Left renal cortex interstitium (tissue), 4 donors: Measurements from ENCODE around the gene OLFM1. TPM values are rescaled to one million over a fixed set of nuclear protein-coding genes. Genes with fewer than 3 reads are reported as not detected.

Experiments used
- DNase-seq, 4 donors: peaks; one replicate each; pipeline ENCODE4 v3.0.0-alpha.2; 2013; ENCODE audit warnings: low read depth in 4 of 4, low spot score in 2 of 4, missing footprints in 1 of 4
- polyA plus RNA-seq, 4 donors: library from polyadenylated mRNA; unstranded; fragments of 120-200 nt; gene quantifications; one replicate each; pipeline ENCODE4 v1.2.1, GENCODE V29; 2013; ENCODE audit not compliant: insufficient read length in 4 of 4

Gene OLFM1
- polyA plus RNA-seq, 4 donors, result 3.0 to 5.5 (median 3.9) TPM

- no peak for DNase-seq
Measured at GRCh38 chr9:135165756-135166519, 78.5 kb downstream of the OLFM1 start.

GRCh38 chr9:135166565-135166964 lies 79.1 kb downstream of the OLFM1 start:
- DNase-seq, result no peak

GRCh38 chr9:135167356-135167755 lies 79.9 kb downstream of the OLFM1 start:
- DNase-seq, result no peak

GRCh38 chr9:135167849-135168655 lies 80.6 kb downstream of the OLFM1 start:
- no peak for DNase-seq

GRCh38 chr9:135169709-135170226 lies 82.3 kb downstream of the OLFM1 start:
- DNase-seq, result no peak

- DNase-seq, result no peak
Measured at GRCh38 chr9:135170535-135170934, 83.1 kb downstream of the OLFM1 start.

Other genes starting within 250 kb of the OLFM1 start
- under 1 TPM in 3 of 4 donors, not detected in 1; 0.66 to 0.95 (median 0.83) TPM for gene FCN2, start 206.9 kb upstream of the OLFM1 start, polyA plus RNA-seq
- 1 to 10 TPM; 2.2 to 5.2 (median 3.3) TPM for gene FCN1, start 169.8 kb upstream of the OLFM1 start, polyA plus RNA-seq